HG03108 (cell line): ENCODE measurements around the gene YWHAB.
"Not testable (repeated sequence)": the region's sequence is repeated elsewhere in the genome, so short reads cannot be mapped to it uniquely, and the experiment has no call there.

Experiments used
- ATAC-seq: cut with Tn5 transposase; IDR thresholded peaks from one replicate; pipeline ENCODE4 v1.9.1; 2021; ENCODE audit warnings: moderate library complexity; ENCODE audit not compliant: unreplicated experiment

The YWHAB gene

GRCh38 chr20:44866703-44867335, 18.7 kb upstream of the YWHAB start:
- no peak for ATAC-seq

- ATAC-seq = no peak
These were observed 16.0 kb upstream of the YWHAB start for GRCh38 chr20:44869471-44869870.

GRCh38 chr20:44882360-44882759, 3.1 kb upstream of the YWHAB start:
- ATAC-seq = not testable (repeated sequence)

- ATAC-seq = no peak
These were observed 2.1 kb upstream of the YWHAB start for GRCh38 chr20:44883214-44883902.

- no peak for ATAC-seq
These were observed 556 bp upstream of the YWHAB start for GRCh38 chr20:44884907-44885391.

GRCh38 chr20:44886266-44886651, 754 bp downstream of the YWHAB start:
- no peak for ATAC-seq

- no peak for ATAC-seq
These were observed 1.3 kb downstream of the YWHAB start for GRCh38 chr20:44886828-44887227.

- no peak for ATAC-seq
These were observed 2.0 kb downstream of the YWHAB start for GRCh38 chr20:44887466-44887865.

GRCh38 chr20:44888226-44889103, 3.0 kb downstream of the YWHAB start:
- no peak for ATAC-seq

- no peak for ATAC-seq
These were observed 6.3 kb downstream of the YWHAB start for GRCh38 chr20:44891826-44892225.

- ATAC-seq = no peak
These were observed 9.5 kb downstream of the YWHAB start for GRCh38 chr20:44894959-44895358.

GRCh38 chr20:44896583-44896982, 11.1 kb downstream of the YWHAB start:
- ATAC-seq = no peak

GRCh38 chr20:44897133-44897532, 11.6 kb downstream of the YWHAB start:
- no peak for ATAC-seq

- ATAC-seq = no peak
These were observed 14.8 kb downstream of the YWHAB start for GRCh38 chr20:44900231-44900854.

GRCh38 chr20:44901974-44902373, 16.5 kb downstream of the YWHAB start:
- ATAC-seq = no peak

GRCh38 chr20:44904377-44904776, 18.9 kb downstream of the YWHAB start:
- ATAC-seq = no peak

GRCh38 chr20:44908987-44909871, 23.7 kb downstream of the YWHAB start:
- ATAC-seq = no peak

GRCh38 chr20:44909872-44910689, 24.6 kb downstream of the YWHAB start, which contains the start of gene PABPC1L:
Gene PABPC1L, plus strand, starts transcription at chr20:44910060. Its CDS starts 84 bp downstream, at chr20:44910144.
- ATAC-seq = peak; percentile 88

- ATAC-seq = no peak
These were observed 25.3 kb downstream of the YWHAB start for GRCh38 chr20:44910690-44911262.
